ENCODE results near the gene SH2D4B. TPM values are rescaled to one million over a fixed set of nuclear protein-coding genes. Genes with fewer than 3 reads are reported as not detected.

SH2D4B gene
- total RNA-seq, 1 experiment from 2014 or later, result 0.10 TPM

- Histone ChIP-seq H3K27me3 (ENCODE audit: control insufficient read depth, insufficient read depth, low read length) (no peaks in the 10 kb centered on the region), H3K4me3 (ENCODE audit: low read depth in 2 of 2, low read length in 2 of 2) (no peak overlapping the region), H3K4me1 (ENCODE audit: control insufficient read depth, insufficient read depth, low read length) (no peaks in the 10 kb centered on the region), H3K36me3 (ENCODE audit: control insufficient read depth, insufficient read depth, low read length) (no peaks in the 10 kb centered on the region), H3K27ac (ENCODE audit: low read length) (no peak overlapping the region), H3K9me3 (ENCODE audit: control insufficient read depth, insufficient read depth, low read depth, low read length) (no peaks in the 10 kb centered on the region)
- DNase-seq (ENCODE audit: low read depth, low spot score) (no peak), ATAC-seq (no peak)
- TF ChIP-seq SIN3A (IDR thresholded peaks at IDR 0.05; ENCODE audit: borderline replicate concordance, insufficient read depth, low read depth, low read length) (no peak), REST (IDR thresholded peaks at IDR 0.05; ENCODE audit: insufficient read depth in 1 of 2, low read depth in 2 of 2, low read length in 1 of 2) (no peak), POLR2AphosphoS5 (IDR thresholded peaks at IDR 0.05; ENCODE audit: low read depth, low read length) (no peak), CTCF (IDR thresholded peaks at IDR 0.05) (no peak), TCF7L2 (IDR thresholded peaks at IDR 0.05; ENCODE audit: low read depth, low read length) (no peak)
- in situ Hi-C loops (cut with HindIII; ENCODE audit: low pct_unique_long_range_greater_than_20kb, low sequenced_read_pairs), result no loop called here
- no TSS peak for BruUV-seq (replicated peaks)
- ChIA-PET POLR2A (no interaction called here), CTCF (interaction anchor here (0.9 to 3.8 kb wide), 2 partner anchors 10 to 71 kb away, joined by 4 to 9 read pairs; no protein-coding TSS in a partner anchor)
- intact Hi-C loops (cut with micrococcal nuclease; ENCODE audit: unreplicated experiment), result no loop called here
Measured at GRCh38 chr10:80515941-80516340, 21.8 kb upstream of the SH2D4B start.

GRCh38 chr10:80516506-80517075 is 21.1 kb upstream of the SH2D4B start:
- no peak for TF ChIP-seq SIN3A (IDR thresholded peaks at IDR 0.05; ENCODE audit: borderline replicate concordance, insufficient read depth, low read depth, low read length)
- no peak for TF ChIP-seq TCF7L2 (IDR thresholded peaks at IDR 0.05; ENCODE audit: low read depth, low read length)
- no peak for TF ChIP-seq CTCF (IDR thresholded peaks at IDR 0.05)
- no peak for TF ChIP-seq POLR2AphosphoS5 (IDR thresholded peaks at IDR 0.05; ENCODE audit: low read depth, low read length)
- TF ChIP-seq REST (IDR thresholded peaks at IDR 0.05; ENCODE audit: insufficient read depth in 1 of 2, low read depth in 2 of 2, low read length in 1 of 2), result no peak
- ChIA-PET POLR2A (no interaction called here), CTCF (interaction anchor here (0.9 to 3.8 kb wide), 2 partner anchors 11 to 72 kb away, joined by 4 to 9 read pairs; no protein-coding TSS in a partner anchor)
- H3K36me3 ChIP-seq (ENCODE audit: control insufficient read depth, insufficient read depth, low read length), result no peaks in the 10 kb centered on the region
- no peaks in the 10 kb centered on the region for H3K4me1 ChIP-seq (ENCODE audit: control insufficient read depth, insufficient read depth, low read length)
- no peak overlapping the region for H3K4me3 ChIP-seq (ENCODE audit: low read depth in 2 of 2, low read length in 2 of 2)
- no peaks in the 10 kb centered on the region for H3K9me3 ChIP-seq (ENCODE audit: control insufficient read depth, insufficient read depth, low read depth, low read length)
- intact Hi-C loops (cut with micrococcal nuclease; ENCODE audit: unreplicated experiment) (no loop called here), in situ Hi-C loops (cut with HindIII; ENCODE audit: low pct_unique_long_range_greater_than_20kb, low sequenced_read_pairs) (no loop called here)
- DNase-seq (ENCODE audit: low read depth, low spot score), result no peak
- BruUV-seq (replicated peaks), result no TSS peak
- H3K27ac ChIP-seq (ENCODE audit: low read length), result no peak overlapping the region
- ATAC-seq, result no peak
- no peaks in the 10 kb centered on the region for H3K27me3 ChIP-seq (ENCODE audit: control insufficient read depth, insufficient read depth, low read length)
